HCT116 (cell line): ENCODE data around the gene SLC4A7. TPM values are rescaled to one million over a fixed set of nuclear protein-coding genes. Genes with fewer than 3 reads are reported as not detected.

Experiments used
- ATAC-seq: fragments of 200-7000 bp; cut with Tn5 transposase; 2 replicates; pipeline ENCODE4 v1.9.1; 2020; ENCODE audit warnings: mild to moderate bottlenecking, moderate library complexity
- BruUV-seq: library from RNA; stranded (reverse); fragments of 400-500 nt; replicated peaks from 2 replicates; lab custom pipeline; 2021; lab: Mats Ljungman, UMichigan
- CTCF ChIA-PET: fragments of 300-600 bp; sonication (Branson Sonifier 250); formaldehyde crosslinking; loops from one replicate; lab custom pipeline; 2021; ENCODE audit warnings: antibody characterized with exemption; lab: Charles Lee
- POLR2A ChIA-PET: fragments of 300-600, 350-600 bp; sonication (Branson Sonifier 250); formaldehyde crosslinking; loops from one replicate; lab custom pipeline; 2021; ENCODE audit warnings: antibody characterized with exemption; lab: Charles Lee
- RAD21 ChIA-PET, 2 experiments: fragments of 300-600 bp; sonication (Branson Sonifier 250); formaldehyde crosslinking; loops; one replicate each; lab custom pipeline; 2023; ENCODE audit warnings: low total read pairs in 2 of 2; ENCODE audit not compliant: uncharacterized antibody in 2 of 2, unreplicated experiment in 2 of 2, low non-redundant PET in 1 of 2; lab: Charles Lee
- DNase-seq: peaks from one replicate; pipeline ENCODE4 v3.0.0-alpha.2; 2010; ENCODE audit warnings: low read depth, low spot score
- H2AFZ ChIP-seq: fragments of 200-600 bp; shearing (Covaris generic), sonication (generic); 2 replicates; pipeline ENCODE4 v1.6.1; 2017; ENCODE audit warnings: low read depth, mixed run types, mixed read lengths, antibody characterized with exemption, low read length; ENCODE audit not compliant: poor library complexity, severe bottlenecking
- H3K27ac ChIP-seq: 2 replicates; pipeline ENCODE4 v1.5.1; 2012; ENCODE audit warnings: low read depth, low read length
- H3K27me3 ChIP-seq: fragments of 200-600 bp; sonication (generic); 2 replicates; pipeline ENCODE4 v1.6.1; 2016; ENCODE audit warnings: mixed run types, low read length, mixed read lengths; ENCODE audit not compliant: insufficient read depth
- H3K36me3 ChIP-seq, 2 experiments: fragments of 200-500 bp in 1 of 2; fragments of 200-600 bp in 1 of 2; sonication (Bioruptor generic) in 1 of 2; sonication (generic) in 1 of 2; 2 replicates each; pipeline versions ENCODE4 v1.5.1 to v1.6.1; 2014 to 2016; ENCODE audit warnings: low read length in 2 of 2, inconsistent platforms in 1 of 2, mixed read lengths in 1 of 2, mixed run types in 1 of 2; ENCODE audit not compliant: insufficient read depth in 2 of 2, control insufficient read depth in 1 of 2
- H3K4me1 ChIP-seq, 2 experiments: fragments of 200-600 bp in 1 of 2; sonication (generic) in 1 of 2; 2 replicates each; pipeline versions ENCODE4 v1.5.1 to v1.6.1; 2012 to 2017; ENCODE audit warnings: low read length in 2 of 2, inconsistent platforms in 1 of 2, mild to moderate bottlenecking in 1 of 2, mixed read lengths in 1 of 2, mixed run types in 1 of 2, moderate library complexity in 1 of 2; ENCODE audit not compliant: insufficient read depth in 2 of 2, control insufficient read depth in 1 of 2
- H3K4me2 ChIP-seq: fragments of 200-600 bp; sonication (generic); 2 replicates; pipeline ENCODE4 v1.6.1; 2017; ENCODE audit warnings: mixed run types, low read length, mixed read lengths
- H3K4me3 ChIP-seq, 2 experiments: fragments of 200-600 bp in 1 of 2; sonication (generic) in 1 of 2; replicated peaks in 1 of 2; 2 replicates each; pipeline ENCODE4 v1.5.1; 2011 to 2016; ENCODE audit warnings: low read length in 2 of 2, control low read depth in 1 of 2, low read depth in 1 of 2, mild to moderate bottlenecking in 1 of 2, mixed read lengths in 1 of 2, mixed run types in 1 of 2
- H3K79me2 ChIP-seq: fragments of 200-600 bp; sonication (generic); 2 replicates; pipeline ENCODE4 v1.6.1; 2017; ENCODE audit warnings: mild to moderate bottlenecking, mixed run types, low read length, moderate library complexity, mixed read lengths; ENCODE audit not compliant: insufficient read depth
- H3K9ac ChIP-seq: fragments of 200-600 bp; sonication (generic); 2 replicates; pipeline ENCODE4 v1.6.1; 2016; ENCODE audit warnings: low read length, mixed read lengths
- H3K9me2 ChIP-seq: fragments of 200-600 bp; sonication (generic), shearing (Covaris generic); 2 replicates; pipeline ENCODE4 v1.6.1; 2017; ENCODE audit warnings: mixed run types, mild to moderate bottlenecking, moderate library complexity; ENCODE audit not compliant: insufficient read depth
- H3K9me3 ChIP-seq, 2 experiments: fragments of 200-500 bp in 1 of 2; fragments of 200-600 bp in 1 of 2; sonication (Bioruptor generic) in 1 of 2; sonication (generic) in 1 of 2; 2 replicates each; pipeline ENCODE4 v1.6.1; 2014 to 2017; ENCODE audit warnings: low read length in 2 of 2, mixed read lengths in 2 of 2, inconsistent platforms in 1 of 2, low read depth in 1 of 2, mild to moderate bottlenecking in 1 of 2, mixed run types in 1 of 2, moderate library complexity in 1 of 2; ENCODE audit not compliant: control insufficient read depth in 1 of 2, insufficient read depth in 1 of 2
- H4K20me1 ChIP-seq: fragments of 200-600 bp; sonication (generic), shearing (Covaris generic); 2 replicates; pipeline ENCODE4 v1.6.1; 2017; ENCODE audit warnings: mixed run types, mild to moderate bottlenecking, moderate library complexity; ENCODE audit not compliant: insufficient read depth
- ATF3 ChIP-seq: IDR thresholded peaks from 2 replicates; pipeline ENCODE4 v1.6.1; 2012
- EGR1 ChIP-seq: IDR thresholded peaks from 2 replicates; pipeline ENCODE4 v1.6.1; 2012; ENCODE audit warnings: low read depth
- JUND ChIP-seq: IDR thresholded peaks from 2 replicates; pipeline ENCODE4 v1.6.1; 2012
- POLR2A ChIP-seq: IDR thresholded peaks from 2 replicates; pipeline ENCODE4 v1.7.0; 2011; ENCODE audit warnings: borderline replicate concordance; ENCODE audit not compliant: insufficient read depth, insufficient read length; ENCODE audit errors: extremely low read depth
- POLR2AphosphoS5 ChIP-seq: IDR thresholded peaks from 2 replicates; pipeline ENCODE4 v1.6.1; 2011; ENCODE audit warnings: mild to moderate bottlenecking, low read depth, low read length, moderate library complexity
- RAD21 ChIP-seq: IDR thresholded peaks from 2 replicates; pipeline ENCODE4 v1.6.1; 2012; ENCODE audit warnings: low read depth, mild to moderate bottlenecking
- SP1 ChIP-seq: IDR thresholded peaks from 2 replicates; pipeline ENCODE4 v1.6.1; 2012; ENCODE audit warnings: low read depth
- SRF ChIP-seq: IDR thresholded peaks from 2 replicates; pipeline ENCODE4 v1.6.1; 2012; ENCODE audit warnings: low read depth
- ZFX ChIP-seq: fragments of 450-650 bp; IDR thresholded peaks from 2 replicates; pipeline ENCODE4 v1.6.1; 2017
- ZNF274 ChIP-seq: fragments of 200-500 bp; sonication (Bioruptor generic); IDR thresholded peaks from 2 replicates; pipeline ENCODE4 v1.6.1; 2014; ENCODE audit warnings: mild to moderate bottlenecking, low read depth, low read length, inconsistent platforms
- intact Hi-C: fragments of 100-400 bp; cut with micrococcal nuclease; formaldehyde crosslinking; loops from 2 replicates; pipeline ENCODE4 v1.10.0; 2022
- total RNA-seq: library from RNA; stranded (reverse); gene quantifications from one replicate; pipeline ENCODE4 v1.2.1, GENCODE V29; 2021; ENCODE audit not compliant: unreplicated experiment
- TF ChIP-seq, protein P1 (sequence below), 3 experiments: fragments of 200-600 bp in 1 of 3; sonication (generic) in 1 of 3; IDR thresholded peaks in 2 of 3; conservative IDR thresholded peaks in 1 of 3; 2 replicates each; pipeline ENCODE4 v1.5.1; 2012 to 2017; ENCODE audit warnings: low read depth in 2 of 3, low read length in 2 of 3, antibody characterized with exemption in 1 of 3, borderline replicate concordance in 1 of 3, control low read depth in 1 of 3, mild to moderate bottlenecking in 1 of 3, mixed read lengths in 1 of 3, mixed run types in 1 of 3, moderate library complexity in 1 of 3; ENCODE audit not compliant: insufficient read depth in 1 of 3
- TF ChIP-seq, protein P2 (sequence below): IDR thresholded peaks from 2 replicates; pipeline ENCODE4 v1.6.1; 2011; ENCODE audit warnings: mild to moderate bottlenecking, low read length, moderate library complexity; ENCODE audit not compliant: insufficient replicate concordance; ENCODE audit errors: extremely low read depth
- TF ChIP-seq, protein P3 (sequence below): IDR thresholded peaks from 2 replicates; pipeline ENCODE4 v1.6.1; 2012; ENCODE audit warnings: low read depth

The SLC4A7 gene
- total RNA-seq, 1 experiment from 2014 or later: 37.6 TPM

- ATAC-seq: no peak
- no peaks in the 10 kb centered on the region for H3K9me3 ChIP-seq
- TF ChIP-seq EGR1 (no peak), SRF (no peak), POLR2A (no peak), JUND (no peak), ZNF274 (no peak), POLR2AphosphoS5 (no peak), SP1 (no peak), RAD21 (no peak), ZFX (no peak), ATF3 (no peak)
- TF ChIP-seq, protein P1, sequence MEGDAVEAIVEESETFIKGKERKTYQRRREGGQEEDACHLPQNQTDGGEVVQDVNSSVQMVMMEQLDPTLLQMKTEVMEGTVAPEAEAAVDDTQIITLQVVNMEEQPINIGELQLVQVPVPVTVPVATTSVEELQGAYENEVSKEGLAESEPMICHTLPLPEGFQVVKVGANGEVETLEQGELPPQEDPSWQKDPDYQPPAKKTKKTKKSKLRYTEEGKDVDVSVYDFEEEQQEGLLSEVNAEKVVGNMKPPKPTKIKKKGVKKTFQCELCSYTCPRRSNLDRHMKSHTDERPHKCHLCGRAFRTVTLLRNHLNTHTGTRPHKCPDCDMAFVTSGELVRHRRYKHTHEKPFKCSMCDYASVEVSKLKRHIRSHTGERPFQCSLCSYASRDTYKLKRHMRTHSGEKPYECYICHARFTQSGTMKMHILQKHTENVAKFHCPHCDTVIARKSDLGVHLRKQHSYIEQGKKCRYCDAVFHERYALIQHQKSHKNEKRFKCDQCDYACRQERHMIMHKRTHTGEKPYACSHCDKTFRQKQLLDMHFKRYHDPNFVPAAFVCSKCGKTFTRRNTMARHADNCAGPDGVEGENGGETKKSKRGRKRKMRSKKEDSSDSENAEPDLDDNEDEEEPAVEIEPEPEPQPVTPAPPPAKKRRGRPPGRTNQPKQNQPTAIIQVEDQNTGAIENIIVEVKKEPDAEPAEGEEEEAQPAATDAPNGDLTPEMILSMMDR (IDR thresholded peaks at IDR 0.05 in 2 of 3, conservative IDR thresholded peaks at IDR 0.05 in 1 of 3; ENCODE audit: borderline replicate concordance in 1 of 3, insufficient read depth in 1 of 3, low read depth in 2 of 3, low read length in 2 of 3): no peak
- TF ChIP-seq, protein P2, sequence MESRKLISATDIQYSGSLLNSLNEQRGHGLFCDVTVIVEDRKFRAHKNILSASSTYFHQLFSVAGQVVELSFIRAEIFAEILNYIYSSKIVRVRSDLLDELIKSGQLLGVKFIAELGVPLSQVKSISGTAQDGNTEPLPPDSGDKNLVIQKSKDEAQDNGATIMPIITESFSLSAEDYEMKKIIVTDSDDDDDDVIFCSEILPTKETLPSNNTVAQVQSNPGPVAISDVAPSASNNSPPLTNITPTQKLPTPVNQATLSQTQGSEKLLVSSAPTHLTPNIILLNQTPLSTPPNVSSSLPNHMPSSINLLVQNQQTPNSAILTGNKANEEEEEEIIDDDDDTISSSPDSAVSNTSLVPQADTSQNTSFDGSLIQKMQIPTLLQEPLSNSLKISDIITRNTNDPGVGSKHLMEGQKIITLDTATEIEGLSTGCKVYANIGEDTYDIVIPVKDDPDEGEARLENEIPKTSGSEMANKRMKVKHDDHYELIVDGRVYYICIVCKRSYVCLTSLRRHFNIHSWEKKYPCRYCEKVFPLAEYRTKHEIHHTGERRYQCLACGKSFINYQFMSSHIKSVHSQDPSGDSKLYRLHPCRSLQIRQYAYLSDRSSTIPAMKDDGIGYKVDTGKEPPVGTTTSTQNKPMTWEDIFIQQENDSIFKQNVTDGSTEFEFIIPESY: no peak
- TF ChIP-seq, protein P3, sequence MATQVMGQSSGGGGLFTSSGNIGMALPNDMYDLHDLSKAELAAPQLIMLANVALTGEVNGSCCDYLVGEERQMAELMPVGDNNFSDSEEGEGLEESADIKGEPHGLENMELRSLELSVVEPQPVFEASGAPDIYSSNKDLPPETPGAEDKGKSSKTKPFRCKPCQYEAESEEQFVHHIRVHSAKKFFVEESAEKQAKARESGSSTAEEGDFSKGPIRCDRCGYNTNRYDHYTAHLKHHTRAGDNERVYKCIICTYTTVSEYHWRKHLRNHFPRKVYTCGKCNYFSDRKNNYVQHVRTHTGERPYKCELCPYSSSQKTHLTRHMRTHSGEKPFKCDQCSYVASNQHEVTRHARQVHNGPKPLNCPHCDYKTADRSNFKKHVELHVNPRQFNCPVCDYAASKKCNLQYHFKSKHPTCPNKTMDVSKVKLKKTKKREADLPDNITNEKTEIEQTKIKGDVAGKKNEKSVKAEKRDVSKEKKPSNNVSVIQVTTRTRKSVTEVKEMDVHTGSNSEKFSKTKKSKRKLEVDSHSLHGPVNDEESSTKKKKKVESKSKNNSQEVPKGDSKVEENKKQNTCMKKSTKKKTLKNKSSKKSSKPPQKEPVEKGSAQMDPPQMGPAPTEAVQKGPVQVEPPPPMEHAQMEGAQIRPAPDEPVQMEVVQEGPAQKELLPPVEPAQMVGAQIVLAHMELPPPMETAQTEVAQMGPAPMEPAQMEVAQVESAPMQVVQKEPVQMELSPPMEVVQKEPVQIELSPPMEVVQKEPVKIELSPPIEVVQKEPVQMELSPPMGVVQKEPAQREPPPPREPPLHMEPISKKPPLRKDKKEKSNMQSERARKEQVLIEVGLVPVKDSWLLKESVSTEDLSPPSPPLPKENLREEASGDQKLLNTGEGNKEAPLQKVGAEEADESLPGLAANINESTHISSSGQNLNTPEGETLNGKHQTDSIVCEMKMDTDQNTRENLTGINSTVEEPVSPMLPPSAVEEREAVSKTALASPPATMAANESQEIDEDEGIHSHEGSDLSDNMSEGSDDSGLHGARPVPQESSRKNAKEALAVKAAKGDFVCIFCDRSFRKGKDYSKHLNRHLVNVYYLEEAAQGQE: no peak
- no peak for DNase-seq
- ChIA-PET RAD21 (no interaction called here), POLR2A (no interaction called here), CTCF (no interaction called here)
- H3K9me2 ChIP-seq: no peaks in the 10 kb centered on the region
- no peak overlapping the region for H3K9ac ChIP-seq
- peaks cover 3% of the 10 kb centered on the region; the same call in 1 of the 2 replicates for H3K79me2 ChIP-seq
- no peaks in the 10 kb centered on the region for H3K27me3 ChIP-seq
- no peak overlapping the region for H3K4me3 ChIP-seq
- intact Hi-C loops: no loop called here
- peaks cover 5 to 20% of the 10 kb centered on the region in 2 experiments for H3K36me3 ChIP-seq
- H2AFZ ChIP-seq: no peak overlapping the region
- no TSS peak for BruUV-seq
- no peak overlapping the region for H3K4me2 ChIP-seq
- no peak overlapping the region for H3K27ac ChIP-seq
- H4K20me1 ChIP-seq: no peaks in the 10 kb centered on the region
- H3K4me1 ChIP-seq: peaks cover 2 to 11% of the 10 kb centered on the region in 2 experiments; a peak in 1 of 4 replicates
Measured at GRCh38 chr3:27428446-27428845, 55.7 kb downstream of the SLC4A7 start.
